Right kidney (tissue), 1 donor: Measurements from ENCODE around the gene TARS3.

ENCODE experiments used
- DNase-seq: peaks from one replicate; pipeline ENCODE4 v3.0.0-alpha.2; 2016

The TARS3 gene

GRCh38 chr15:101604124-101604874 lies 120.0 kb downstream of the TARS3 start:
- no peak for DNase-seq
